HepG2 (cell line): ENCODE data around the gene VEGFB. TPM values are rescaled to one million over a fixed set of nuclear protein-coding genes. Genes with fewer than 3 reads are reported as not detected.
A peak's percentile ranks its signal among the peaks of the same experiment; 100 is the strongest.

Source experiments
- ARID4A ChIP-seq: sonication (generic); formaldehyde crosslinking; IDR thresholded peaks from 2 replicates; pipeline ENCODE4 v1.5.0; 2020; ENCODE audit warnings: mild to moderate bottlenecking, missing genetic modification reagents, borderline replicate concordance
- ASH2L ChIP-seq: fragments of 300-600, 200-600 bp; sonication (generic); IDR thresholded peaks from 2 replicates; pipeline ENCODE4 v1.7.0; 2017; ENCODE audit warnings: low read depth, mild to moderate bottlenecking, moderate library complexity, mixed read lengths, low read length; ENCODE audit not compliant: insufficient read length
- ATF7 ChIP-seq, 2 experiments: fragments of 450-650 bp in 1 of 2; sonication (generic) in 1 of 2; formaldehyde crosslinking in 1 of 2; IDR thresholded peaks; 2 replicates each; pipeline versions ENCODE4 v1.4.0 to v1.6.1; 2016 to 2020; ENCODE audit warnings: antibody characterized with exemption in 1 of 2, mild to moderate bottlenecking in 1 of 2, missing genetic modification reagents in 1 of 2
- HINFP ChIP-seq: sonication (generic); formaldehyde crosslinking; IDR thresholded peaks from 2 replicates; pipeline ENCODE4 v1.4.0; 2020; ENCODE audit warnings: low read depth, mild to moderate bottlenecking, missing genetic modification reagents
- HNRNPH1 ChIP-seq: fragments of 200-400 bp; formaldehyde crosslinking; optimal IDR thresholded peaks from 2 replicates; pipeline ENCODE3; 2017; ENCODE audit warnings: mild to moderate bottlenecking, low read depth, low read length
- NRL ChIP-seq: sonication (generic); formaldehyde crosslinking; IDR thresholded peaks from 2 replicates; pipeline ENCODE4 v1.5.0; 2020; ENCODE audit warnings: missing genetic modification reagents, mild to moderate bottlenecking, moderate library complexity, borderline replicate concordance
- TIGD3 ChIP-seq: sonication (generic); formaldehyde crosslinking; IDR thresholded peaks from 2 replicates; pipeline ENCODE4 v1.5.1; 2020; ENCODE audit warnings: mild to moderate bottlenecking, missing genetic modification reagents, borderline replicate concordance
- TP53 ChIP-seq: sonication (generic); formaldehyde crosslinking; conservative IDR thresholded peaks from 2 replicates; pipeline ENCODE4 v1.4.0; 2020; ENCODE audit warnings: missing genetic modification reagents
- ZBTB20 ChIP-seq: sonication (generic); formaldehyde crosslinking; IDR thresholded peaks from 2 replicates; pipeline ENCODE4 v1.8.1; 2023; ENCODE audit warnings: missing genetic modification reagents, low read depth, mild to moderate bottlenecking, borderline replicate concordance
- ZNF143 ChIP-seq: sonication (generic); formaldehyde crosslinking; IDR thresholded peaks from 2 replicates; pipeline ENCODE4 v1.4.0; 2020; ENCODE audit warnings: missing genetic modification reagents
- ZNF589 ChIP-seq: sonication (generic); formaldehyde crosslinking; conservative IDR thresholded peaks from 2 replicates; pipeline ENCODE4 v1.8.0; 2022; ENCODE audit warnings: mild to moderate bottlenecking, moderate library complexity, missing genetic modification reagents
- ZNF646 ChIP-seq: sonication (generic); formaldehyde crosslinking; IDR thresholded peaks from 2 replicates; pipeline ENCODE4 v1.9.0; 2021; ENCODE audit warnings: mild to moderate bottlenecking, missing genetic modification reagents
- polyA plus RNA-seq, 8 experiments: library from polyadenylated mRNA; depleted of rRNA in 3 of 8; stranded (reverse) in 7 of 8; unstranded in 1 of 8; fragments of >200 nt; fragmentation: Illumina TruSeq in 4 of 8; extraction: Trizol in 4 of 8; gene quantifications; 2 replicates each; pipeline versions ENCODE4 v1.2.1 to v1.2.3, GENCODE V29; 2011 to 2016; ENCODE audit warnings: low read depth in 4 of 8, missing spikeins in 1 of 8, mixed read lengths in 1 of 8; ENCODE audit not compliant: insufficient read depth in 1 of 8
- total RNA-seq, 5 experiments: library from RNA; depleted of rRNA; stranded (reverse); fragments of >200 nt; fragmentation: Illumina TruSeq; extraction: Trizol; gene quantifications; 2 replicates each; pipeline ENCODE4 v1.2.3, GENCODE V29; 2016; ENCODE audit warnings: low read depth in 1 of 5

Gene VEGFB
- total and polyA plus RNA-seq, 2 of the 13 experiments (the other 11 are each of a cell fraction or from before 2014, with no cell fraction given), result 9.0 to 11.3 TPM

DNA sequence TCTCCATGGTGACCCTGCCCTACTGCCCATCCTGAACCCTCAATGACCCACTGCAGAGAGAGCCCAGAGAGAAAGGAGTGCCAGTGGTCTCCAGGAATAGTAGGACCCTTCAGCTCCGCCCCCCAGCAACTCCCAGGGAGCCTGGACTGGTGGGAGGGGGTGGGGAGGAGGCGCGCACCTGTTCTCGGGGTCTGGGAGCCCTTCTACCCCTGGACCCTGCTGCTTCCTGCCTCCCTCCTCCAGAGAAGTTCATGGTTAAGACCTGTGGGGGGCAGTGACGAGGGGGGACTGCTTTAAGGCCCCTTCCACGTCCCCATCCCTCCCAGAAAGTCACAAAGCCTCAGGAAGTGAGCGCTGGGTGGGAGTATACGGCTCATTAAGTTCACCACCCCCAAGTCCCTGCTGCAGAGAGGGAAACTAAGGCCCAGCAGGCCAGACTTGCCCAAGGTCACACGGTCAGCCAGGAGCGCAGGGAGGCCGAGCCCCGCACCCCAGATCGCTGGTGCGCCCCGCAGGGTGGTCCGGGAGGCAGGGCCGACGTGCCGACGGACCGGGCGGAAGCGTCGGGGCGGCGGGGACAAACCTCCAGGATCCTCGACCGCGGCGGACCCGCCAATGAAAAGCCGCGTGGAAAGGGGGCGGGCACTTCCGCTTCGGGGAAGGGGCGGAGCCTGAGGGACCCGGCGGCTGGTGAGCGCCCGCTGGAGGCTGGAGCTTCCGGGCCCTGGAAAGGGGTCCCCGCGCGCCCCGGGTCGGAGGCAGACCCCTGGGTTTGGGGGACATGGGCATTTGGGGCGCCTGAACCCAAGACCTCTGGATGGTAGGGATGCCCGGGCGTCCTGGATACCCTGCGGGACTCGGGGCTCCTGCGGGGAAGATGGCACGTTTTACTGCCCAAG is 8.5 kb upstream of the VEGFB start, which contains the start of the genes NUDT22 and TRPT1 (continued):
- TF ChIP-seq ZNF646 (CRISPR knock-in tag), result 0 out of 2 replicates have a peak, but pooled peaks have one; percentile 47
- no peak for TF ChIP-seq HNRNPH1
- TF ChIP-seq TP53 (CRISPR knock-in tag), result 0 out of 2 replicates have a peak, but pooled peaks have one; percentile 7
- no peak for TF ChIP-seq ZNF589 (CRISPR knock-in tag)
- no peak for TF ChIP-seq HINFP (CRISPR knock-in tag)
- TF ChIP-seq ASH2L, result peak; percentile 59
- TF ChIP-seq ZBTB20 (CRISPR knock-in tag), result no peak; the same call in 1 of the 2 replicates
- no peak for TF ChIP-seq ATF7 (IDR thresholded peaks at IDR 0.05)
- no peak for TF ChIP-seq ATF7 (CRISPR knock-in tag; IDR thresholded peaks at IDR 0.05)
- TF ChIP-seq ZNF143 (CRISPR knock-in tag), result 0 out of 2 replicates have a peak, but pooled peaks have one; percentile 26
- peak; percentile 25; the same call in 1 of the 2 replicates for TF ChIP-seq TIGD3
- no peak for TF ChIP-seq NRL
- peak; percentile 84; the same call in 1 of the 2 replicates for TF ChIP-seq ARID4A (CRISPR knock-in tag)
